K562 (cell line): Measurements from ENCODE around the gene RAD54L. TPM values are rescaled to one million over a fixed set of nuclear protein-coding genes. Genes with fewer than 3 reads are reported as not detected.

Source experiments
- BCL6 ChIP-seq: fragments of 250-450 bp; sonication (Bioruptor Pico); IDR thresholded peaks from 2 replicates; pipeline ENCODE4 v1.4.0; 2020
- DEAF1 ChIP-seq: fragments of 450-650 bp; formaldehyde crosslinking; IDR thresholded peaks from 2 replicates; pipeline ENCODE4 v1.4.0; 2020; ENCODE audit warnings: mild to moderate bottlenecking, moderate library complexity
- DNMT1 ChIP-seq: fragments of 450-650 bp; IDR thresholded peaks from 2 replicates; pipeline ENCODE4 v1.6.1; 2016; ENCODE audit warnings: antibody characterized with exemption, mild to moderate bottlenecking
- EHMT2 ChIP-seq: fragments of 450-650 bp; IDR thresholded peaks from 2 replicates; pipeline ENCODE4 v1.6.1; 2018; ENCODE audit warnings: antibody characterized with exemption
- ESRRA ChIP-seq: fragments of 450-650 bp; IDR thresholded peaks from 2 replicates; pipeline ENCODE4 v1.6.1; 2014; ENCODE audit warnings: low read depth, mild to moderate bottlenecking, moderate library complexity, borderline replicate concordance
- ETV5 ChIP-seq: sonication (generic); formaldehyde crosslinking; IDR thresholded peaks from 2 replicates; pipeline ENCODE4 v1.4.0; 2020; ENCODE audit warnings: low read depth, mild to moderate bottlenecking, missing genetic modification reagents
- GATA2 ChIP-seq: sonication (generic); formaldehyde crosslinking; IDR thresholded peaks from 2 replicates; pipeline ENCODE4 v1.4.0; 2020; ENCODE audit warnings: mild to moderate bottlenecking, missing genetic modification reagents
- GATAD2B ChIP-seq: fragments of 450-650 bp; IDR thresholded peaks from 2 replicates; pipeline ENCODE4 v1.6.1; 2017; ENCODE audit warnings: mild to moderate bottlenecking, borderline replicate concordance
- HBP1 ChIP-seq: fragments of 450-650 bp; formaldehyde crosslinking; IDR thresholded peaks from 2 replicates; pipeline ENCODE4 v1.4.0; 2022; ENCODE audit warnings: missing genetic modification characterization
- MAZ ChIP-seq, 2 experiments: fragments of 450-650 bp in 1 of 2; sonication (generic) in 1 of 2; formaldehyde crosslinking; IDR thresholded peaks in 1 of 2; conservative IDR thresholded peaks in 1 of 2; 2 replicates each; pipeline versions ENCODE4 v1.4.0 to v1.5.0; 2020; ENCODE audit warnings: mild to moderate bottlenecking in 1 of 2, missing genetic modification reagents in 1 of 2
- MNT ChIP-seq, 2 experiments: fragments of 450-650 bp; conservative IDR thresholded peaks; 2 replicates each; pipeline ENCODE4 v1.6.1; 2017; ENCODE audit warnings: mild to moderate bottlenecking in 2 of 2, moderate library complexity in 2 of 2
- MTA3 ChIP-seq: fragments of 450-650 bp; formaldehyde crosslinking; IDR thresholded peaks from 2 replicates; pipeline ENCODE4 v1.6.1; 2017; ENCODE audit warnings: mild to moderate bottlenecking, borderline replicate concordance
- MXI1 ChIP-seq: IDR thresholded peaks from 2 replicates; pipeline ENCODE4 v1.6.1; 2011; ENCODE audit warnings: low read depth, mild to moderate bottlenecking, improper control_type of control experiment, low read length
- NCOA4 ChIP-seq: fragments of 450-650 bp; IDR thresholded peaks from 2 replicates; pipeline ENCODE4 v1.6.1; 2018; ENCODE audit warnings: mild to moderate bottlenecking; ENCODE audit not compliant: partially characterized antibody
- NELFE ChIP-seq: IDR thresholded peaks from 2 replicates; pipeline ENCODE4 v1.6.1; 2011; ENCODE audit warnings: mild to moderate bottlenecking; ENCODE audit not compliant: insufficient read depth, insufficient read length
- POLR2H ChIP-seq: IDR thresholded peaks from 2 replicates; pipeline ENCODE4 v1.6.1; 2016; ENCODE audit warnings: missing genetic modification characterization, low read depth, mild to moderate bottlenecking, control low read depth, missing compliant biosample characterization, moderate library complexity
- SAFB ChIP-seq: fragments of 200-400 bp; formaldehyde crosslinking; IDR thresholded peaks from 2 replicates; pipeline ENCODE4 v1.6.1; 2017; ENCODE audit warnings: low read depth, low read length, borderline replicate concordance
- SUPT5H ChIP-seq: fragments of 450-650 bp; IDR thresholded peaks from 2 replicates; pipeline ENCODE4 v1.6.1; 2016
- YBX1 ChIP-seq: fragments of 450-650 bp; IDR thresholded peaks from 2 replicates; pipeline ENCODE4 v1.7.1; 2016; ENCODE audit warnings: mild to moderate bottlenecking
- ZKSCAN8 ChIP-seq: fragments of 200-800 bp; sonication (Bioruptor generic); IDR thresholded peaks from 2 replicates; pipeline ENCODE4 v1.6.1; 2016; ENCODE audit warnings: missing genetic modification characterization, missing compliant biosample characterization
- ZNF133 ChIP-seq: fragments of 250-450 bp; sonication (Bioruptor Pico); IDR thresholded peaks from 2 replicates; pipeline ENCODE4 v1.4.0; 2020; ENCODE audit warnings: mild to moderate bottlenecking
- ZNF398 ChIP-seq: fragments of 250-450 bp; sonication (Bioruptor Pico); IDR thresholded peaks from 2 replicates; pipeline ENCODE4 v1.8.0; 2021; ENCODE audit warnings: moderate library complexity, mild to moderate bottlenecking, inconsistent platforms
- ZZZ3 ChIP-seq: fragments of 450-650 bp; IDR thresholded peaks from 2 replicates; pipeline ENCODE4 v1.6.1; 2016; ENCODE audit warnings: antibody characterized with exemption, mild to moderate bottlenecking, moderate library complexity
- polyA plus RNA-seq, 8 experiments: library from polyadenylated mRNA; depleted of rRNA in 4 of 8; stranded (reverse) in 5 of 8; unstranded in 3 of 8; fragments of >200 nt; fragmentation: Nextera tagmentation in 2 of 8; fragmentation: Illumina TruSeq in 1 of 8; extraction: Ambion mirVana in 2 of 8; extraction: Trizol in 1 of 8; gene quantifications; 2 replicates each; pipeline versions ENCODE4 v1.2.1 to v1.2.3, GENCODE V29; 2011 to 2014; ENCODE audit warnings: inconsistent platforms in 1 of 8, missing spikeins in 1 of 8
- total RNA-seq, 7 experiments: library from RNA; depleted of rRNA in 6 of 7; stranded (reverse); fragments of >200 nt in 6 of 7; fragmentation: Illumina TruSeq in 2 of 7; extraction: Trizol in 2 of 7; gene quantifications; 2 replicates each; pipeline versions ENCODE4 v1.2.1 to v1.2.3, GENCODE V29; 2011 to 2021; ENCODE audit warnings: low replicate concordance in 1 of 7

Gene RAD54L
- total and polyA plus RNA-seq, 9 of the 15 experiments (the other 6 are each of a cell fraction or from before 2014, with no cell fraction given), result 17.9 to 92.3 (median 37.5) TPM

GRCh38 chr1:46303038-46303871 is 55.7 kb downstream of the RAD54L start, which contains the start of the genes LRRC41 and UQCRH (continued):
- TF ChIP-seq DEAF1 (CRISPR knock-in tag), result 0 out of 2 replicates have a peak, but pooled peaks have one; percentile 5
- peak; percentile 93 for TF ChIP-seq POLR2H (tag)
- TF ChIP-seq ETV5 (CRISPR knock-in tag), result no peak; the same call in none of the 2 replicates
- TF ChIP-seq ZNF398 (CRISPR knock-in tag), result no peak
- TF ChIP-seq BCL6 (CRISPR knock-in tag), result no peak
- TF ChIP-seq EHMT2, result no peak
- TF ChIP-seq ZZZ3, result no peak
- no peak for TF ChIP-seq HBP1 (CRISPR knock-in tag)
- TF ChIP-seq GATAD2B, result no peak; the same call in 1 of the 2 replicates
- no peak for TF ChIP-seq SAFB
- no peak for TF ChIP-seq DNMT1
- peak; percentile 63 to 74 for TF ChIP-seq MAZ (CRISPR knock-in tag; conservative IDR thresholded peaks at IDR 0.05 in 1 of 2, IDR thresholded peaks at IDR 0.05 in 1 of 2)
- TF ChIP-seq YBX1, result no peak
- no peak; the same call in 1 of the 2 replicates for TF ChIP-seq MTA3
- TF ChIP-seq ESRRA, result peak; percentile 98
- TF ChIP-seq ZNF133 (CRISPR knock-in tag), result no peak
- TF ChIP-seq MNT (conservative IDR thresholded peaks at IDR 0.05), result peak; percentile 98 to 99
- TF ChIP-seq MXI1, result peak; percentile 58
- TF ChIP-seq NCOA4, result no peak
- peak; percentile 96 for TF ChIP-seq SUPT5H
- TF ChIP-seq NELFE, result no peak
- TF ChIP-seq GATA2 (CRISPR knock-in tag), result no peak
- TF ChIP-seq ZKSCAN8 (CRISPR knock-in tag), result no peak
